ENCODE data around the gene NINJ2.

The NINJ2 gene

GRCh38 chr12:583251-583869 is 79.9 kb downstream of the NINJ2 start:
- TF ChIP-seq CTCF (IDR thresholded peaks at IDR 0.05) = no peak

GRCh38 chr12:581746-582145 is 81.5 kb downstream of the NINJ2 start:
- no peak for TF ChIP-seq CTCF (IDR thresholded peaks at IDR 0.05)

GRCh38 chr12:581321-581720 is 81.9 kb downstream of the NINJ2 start:
- TF ChIP-seq CTCF (IDR thresholded peaks at IDR 0.05) = no peak

GRCh38 chr12:580813-581212 is 82.4 kb downstream of the NINJ2 start:
- no peak for TF ChIP-seq CTCF (IDR thresholded peaks at IDR 0.05)

- TF ChIP-seq CTCF (IDR thresholded peaks at IDR 0.05) = no peak
Measured at GRCh38 chr12:579420-580110, 83.7 kb downstream of the NINJ2 start.

GRCh38 chr12:578748-579419 is 84.4 kb downstream of the NINJ2 start:
- no peak for TF ChIP-seq CTCF (IDR thresholded peaks at IDR 0.05)

GRCh38 chr12:576615-577110 is 86.6 kb downstream of the NINJ2 start:
- TF ChIP-seq CTCF (IDR thresholded peaks at IDR 0.05) = no peak
